ENCODE results near the gene MTR.
"Not testable (repeated sequence)": the region's sequence is repeated elsewhere in the genome, so short reads cannot be mapped to it uniquely, and the experiment has no call there.

MTR gene

DNA sequence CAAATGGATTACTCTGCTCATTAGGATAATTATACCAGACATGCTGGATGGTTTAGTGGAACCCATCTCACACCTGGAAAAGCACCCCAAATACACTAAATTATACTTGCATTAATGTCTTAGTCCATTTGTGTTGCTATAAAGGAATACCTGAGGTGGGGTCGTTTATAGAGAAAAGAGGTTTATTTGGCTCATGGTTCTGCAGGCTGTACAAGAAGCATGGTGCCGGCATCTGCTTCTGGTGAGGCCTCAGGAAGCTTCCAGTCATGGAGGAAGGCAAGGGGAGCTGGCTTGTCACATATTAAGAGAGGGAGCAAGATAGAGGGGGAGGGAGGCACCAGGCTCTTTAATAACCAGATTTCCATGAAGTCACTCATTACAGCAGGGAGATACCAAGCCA lies 113.6 kb downstream of the MTR start:
- no peak for DNase-seq

DNA sequence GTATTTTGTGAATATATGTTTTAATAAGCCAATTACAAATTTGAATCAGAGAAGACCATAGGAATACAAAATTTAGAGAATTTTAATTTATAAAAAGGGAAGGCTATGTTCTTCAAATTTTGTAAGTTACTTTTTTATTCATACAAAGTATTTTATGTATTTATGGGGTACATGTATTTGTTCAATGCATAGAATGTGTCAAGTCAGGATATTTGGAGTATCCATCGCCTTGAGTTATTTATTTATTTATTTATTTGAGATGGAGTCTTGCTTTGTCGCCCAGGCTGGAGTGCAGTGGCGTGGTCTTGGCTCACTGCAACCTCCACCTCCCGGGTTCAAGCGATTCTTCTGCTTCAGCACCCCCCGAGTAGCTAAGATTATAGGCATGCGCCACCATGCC lies 116.0 kb downstream of the MTR start:
- DNase-seq, result not testable (repeated sequence)

DNA sequence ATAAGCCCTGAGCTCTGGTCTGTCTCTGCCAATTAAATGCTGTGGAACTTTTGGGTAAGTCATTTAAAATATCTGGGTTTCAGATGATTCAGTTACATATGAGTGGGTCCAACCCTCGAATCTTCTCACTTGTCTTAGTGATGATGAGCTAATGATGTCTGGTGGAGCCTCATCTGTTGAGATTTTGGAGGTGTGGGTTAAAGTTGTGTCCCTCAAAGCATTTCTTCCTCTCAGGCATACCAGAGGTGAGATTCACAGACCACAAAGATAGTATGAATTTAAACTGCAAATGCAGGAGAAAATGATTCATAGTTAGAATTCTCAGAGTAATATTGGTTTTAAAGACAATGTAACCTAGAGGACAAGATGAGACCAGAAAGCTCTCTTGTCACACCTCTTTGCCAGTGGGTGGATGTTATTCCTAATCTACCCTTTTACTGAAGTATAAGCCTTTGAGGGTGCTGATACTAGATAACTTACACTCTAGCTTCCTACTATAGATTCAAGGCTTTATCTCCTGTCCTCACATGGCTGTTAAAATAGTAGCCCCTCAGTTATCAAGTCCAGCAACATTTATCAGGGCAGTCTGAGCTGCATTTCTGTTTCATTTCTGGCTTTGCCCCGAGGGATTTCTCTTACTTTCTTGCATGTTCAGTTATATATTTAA lies 118.4 kb downstream of the MTR start:
- no peak for DNase-seq

DNA sequence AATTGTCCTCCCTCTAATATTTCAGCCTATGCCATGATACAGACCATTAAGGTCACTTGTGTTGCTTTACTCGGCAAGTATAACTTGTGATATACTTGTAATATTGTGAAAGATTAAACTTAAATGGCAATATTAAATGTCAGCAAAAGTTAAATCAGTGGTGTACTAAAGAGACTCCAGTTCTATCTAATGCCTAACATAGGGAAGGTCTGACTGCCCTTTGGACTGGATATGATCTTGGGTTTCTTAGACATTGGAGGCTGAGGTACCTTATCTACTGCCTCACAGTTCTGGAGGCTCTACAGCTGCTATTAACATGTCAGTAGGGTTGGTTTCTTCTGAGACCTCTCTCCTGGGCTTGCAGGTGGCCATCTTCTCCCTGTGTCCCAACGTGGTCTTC lies 119.3 kb downstream of the MTR start:
- DNase-seq, result no peak

DNA sequence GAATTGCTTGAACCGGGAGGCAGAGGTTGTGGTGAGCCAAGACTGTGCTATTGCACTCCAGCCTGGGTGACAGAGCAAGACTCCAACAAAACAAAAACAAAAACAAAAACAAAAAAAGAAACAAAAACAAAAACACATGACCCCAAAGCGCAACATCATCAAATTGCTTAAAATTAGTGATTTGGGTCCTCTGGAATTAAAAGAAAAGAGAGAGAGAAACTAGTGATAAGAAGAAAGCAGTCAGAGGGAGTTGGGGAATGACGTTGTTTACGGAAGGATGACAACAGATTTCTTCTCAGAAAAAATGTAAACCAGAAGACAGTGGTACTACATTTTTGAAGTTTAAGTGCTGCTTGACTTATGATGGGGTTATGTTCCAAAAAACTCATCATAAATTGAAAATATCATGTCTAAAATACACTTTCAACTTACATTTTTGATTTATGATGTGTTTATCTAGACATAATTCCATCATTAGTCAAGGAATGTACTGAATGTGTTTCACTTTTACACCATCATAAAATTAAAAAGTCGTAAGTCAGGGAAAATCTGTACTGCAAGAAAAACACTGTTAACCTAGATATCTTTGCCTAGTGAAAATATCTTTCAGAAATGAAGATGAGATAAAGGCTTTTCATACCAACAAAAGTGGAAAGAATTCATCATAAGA lies 121.2 kb downstream of the MTR start:
- no peak for DNase-seq

DNA sequence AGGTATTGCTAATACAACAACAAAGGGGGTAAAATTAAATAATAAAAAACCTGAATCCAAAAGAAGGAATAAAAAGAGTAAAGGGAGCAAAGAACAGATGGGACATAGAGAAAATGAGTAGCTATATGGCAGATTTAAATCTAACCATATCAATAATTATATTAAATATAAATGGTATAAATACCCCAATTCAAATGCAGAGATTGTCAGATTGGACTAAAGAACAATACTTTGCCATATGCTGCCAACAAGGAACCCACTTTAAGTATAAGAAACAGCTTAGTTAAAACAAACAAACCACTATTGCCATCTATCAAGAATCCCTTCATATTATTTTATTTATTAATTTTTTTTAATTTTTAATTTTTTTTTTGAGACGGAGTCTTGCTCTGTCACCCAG lies 122.4 kb downstream of the MTR start:
- no peak for DNase-seq

DNA sequence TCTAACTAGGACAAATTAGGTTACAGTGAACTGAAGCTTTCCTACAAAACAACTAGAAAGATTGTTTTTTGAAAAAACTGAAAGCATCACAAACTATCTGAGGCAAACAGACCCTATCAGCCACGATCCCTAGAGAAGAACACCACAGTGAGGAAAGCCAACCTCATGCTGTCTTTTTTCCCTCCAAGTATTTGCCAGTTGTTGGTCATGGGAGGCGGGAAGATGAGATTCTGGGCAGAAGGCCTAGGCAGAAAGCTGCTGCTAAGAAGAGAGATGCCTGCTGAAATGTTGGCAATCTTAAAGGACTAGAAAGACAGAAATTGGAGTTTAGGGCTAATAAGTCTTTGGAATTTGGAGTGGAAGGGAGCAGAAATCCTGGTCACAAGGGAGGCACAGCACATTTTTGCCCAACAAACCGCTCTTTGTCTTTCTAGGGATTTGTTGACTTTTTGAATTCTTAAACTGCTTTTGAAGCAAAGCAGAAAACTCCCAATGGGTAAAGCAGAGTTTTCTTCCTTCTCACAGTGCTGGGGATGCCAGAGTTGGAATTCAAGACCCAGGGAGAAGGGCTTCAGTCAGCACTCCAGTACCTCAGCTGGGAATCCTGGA lies 125.3 kb downstream of the MTR start:
- DNase-seq, result no peak

DNA sequence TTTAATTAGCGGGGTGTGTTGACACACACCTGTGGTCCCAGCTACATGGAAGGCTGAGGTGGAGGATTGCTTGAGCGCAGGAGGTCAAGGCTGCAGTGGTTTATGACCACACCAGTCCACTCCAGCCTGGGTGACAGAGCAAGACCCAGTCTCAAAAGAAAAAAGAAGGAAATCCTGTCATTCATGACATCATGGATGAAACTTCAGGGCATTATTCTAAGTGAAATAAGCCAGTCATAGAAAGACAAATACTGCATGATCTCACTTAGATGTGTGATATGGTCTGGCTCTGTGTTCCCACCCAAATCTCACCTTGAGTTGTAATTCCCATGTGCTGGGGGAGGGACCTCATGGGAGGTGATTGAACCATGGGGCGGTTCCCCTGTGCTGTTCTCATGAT lies 126.5 kb downstream of the MTR start:
- no peak for DNase-seq

DNA sequence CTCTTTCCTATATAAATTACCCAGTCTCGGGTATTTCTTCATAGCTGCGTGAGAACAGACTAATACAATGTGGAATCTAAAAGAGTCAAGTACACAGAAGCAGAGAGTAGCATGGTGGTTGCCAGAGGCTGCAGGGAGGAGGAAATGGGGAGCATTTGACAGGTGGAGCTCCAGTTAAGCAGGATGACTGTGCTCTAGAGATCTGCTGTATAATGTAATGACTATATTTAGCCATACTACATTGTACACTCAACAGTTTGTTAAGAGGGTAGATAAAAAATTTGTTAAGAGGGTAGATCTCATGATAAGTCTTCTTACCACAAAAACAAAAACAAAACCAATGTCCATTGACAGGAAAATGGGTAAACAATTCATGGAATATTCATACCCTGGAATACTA lies 127.1 kb downstream of the MTR start:
- DNase-seq, result no peak

DNA sequence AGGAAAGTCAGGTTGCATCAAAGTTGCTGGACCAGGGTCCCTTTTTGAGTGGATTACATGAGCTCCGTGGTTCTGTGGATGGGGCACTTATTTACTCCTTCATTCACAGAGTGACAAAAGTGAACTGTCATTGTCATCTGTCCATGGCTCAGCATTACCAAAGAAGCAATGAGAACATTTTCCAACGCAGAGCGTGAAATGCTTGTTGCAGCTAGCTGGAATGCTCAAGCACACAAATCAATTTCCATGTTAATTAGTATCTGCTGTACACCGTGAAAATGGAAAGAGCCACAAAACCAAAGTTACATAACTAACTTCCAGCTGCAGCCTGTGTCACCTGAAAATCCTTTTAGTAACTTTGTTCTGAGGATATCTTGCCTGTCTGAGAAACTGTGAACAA lies 130.3 kb downstream of the MTR start:
- no peak for DNase-seq

DNA sequence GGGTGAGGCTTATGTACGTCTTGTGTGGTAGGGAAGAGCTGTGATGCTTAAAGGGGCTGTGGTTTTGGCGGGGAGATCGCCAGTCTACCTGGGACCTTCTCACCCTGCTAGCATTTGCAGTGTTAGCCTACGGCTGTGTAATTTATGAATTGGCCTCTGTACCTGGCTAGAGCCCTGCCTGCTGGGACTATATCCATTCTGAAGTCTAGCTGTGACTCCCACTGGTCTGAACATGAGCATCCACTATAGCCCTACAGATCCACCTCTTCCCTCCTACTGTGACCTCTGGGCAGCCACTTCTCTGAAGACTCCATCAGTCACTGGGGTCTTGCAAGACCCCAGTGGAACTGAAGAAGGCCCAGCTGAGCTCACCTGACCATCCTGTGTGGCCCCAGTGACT lies 135.4 kb downstream of the MTR start:
- no peak for DNase-seq

DNA sequence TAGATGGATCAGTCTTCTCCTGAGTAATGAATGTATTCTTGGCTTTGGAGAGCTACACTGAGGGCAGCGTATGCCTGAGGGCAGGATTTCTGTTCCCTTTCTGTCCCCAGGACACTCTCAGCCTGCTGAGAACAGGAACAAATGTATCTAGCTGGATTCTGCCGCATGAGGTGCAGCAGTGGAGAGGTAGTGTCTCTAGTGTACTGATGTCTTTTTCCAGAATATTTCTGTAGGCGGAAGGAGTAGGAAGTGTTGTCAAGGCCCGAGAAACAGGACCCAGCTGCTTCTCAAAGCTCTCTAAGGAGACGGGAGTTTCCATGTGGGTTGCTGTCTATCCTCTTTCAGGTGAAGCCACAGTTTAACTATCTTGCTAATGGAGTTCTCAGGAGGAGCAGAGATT lies 143.7 kb downstream of the MTR start:
- no peak for DNase-seq

DNA sequence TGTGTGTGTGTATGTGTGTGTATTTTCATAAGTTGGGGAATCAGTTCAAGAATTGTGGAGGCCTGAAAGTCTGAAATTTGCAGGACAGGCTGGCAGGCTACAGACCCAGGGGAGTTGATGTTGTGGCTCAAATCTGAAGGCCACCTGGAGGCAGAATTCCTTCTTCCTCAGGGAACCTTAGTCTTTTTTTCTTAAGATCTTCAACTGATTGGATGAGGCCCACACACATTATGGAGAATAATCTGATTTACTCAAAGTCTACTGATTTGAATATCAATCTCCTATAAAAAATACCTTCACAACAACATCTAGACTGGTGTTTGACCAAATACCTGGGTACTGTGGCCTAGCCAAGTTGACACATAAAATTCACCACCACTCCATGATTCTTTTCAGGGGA lies 147.3 kb downstream of the MTR start:
- DNase-seq, result no peak

DNA sequence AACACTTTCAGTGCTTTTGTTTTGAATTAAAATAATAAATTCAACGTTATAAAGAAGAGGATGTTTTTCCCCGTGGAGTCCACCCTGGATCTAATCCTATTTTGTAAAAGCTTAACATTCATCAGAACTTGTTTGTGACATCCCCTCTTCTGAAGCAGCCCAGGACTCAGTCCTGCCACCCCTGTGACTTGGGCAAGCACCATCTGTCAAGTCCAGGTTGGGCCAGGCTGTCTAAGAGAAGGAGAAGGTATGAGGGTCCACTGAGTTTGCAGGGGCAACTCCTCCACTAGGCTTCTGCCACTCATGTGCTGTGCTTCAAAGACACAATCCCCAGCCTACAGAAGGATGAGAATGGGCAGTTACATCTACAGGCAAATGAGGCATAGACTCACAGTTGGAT lies 149.5 kb downstream of the MTR start:
- no peak for DNase-seq

DNA sequence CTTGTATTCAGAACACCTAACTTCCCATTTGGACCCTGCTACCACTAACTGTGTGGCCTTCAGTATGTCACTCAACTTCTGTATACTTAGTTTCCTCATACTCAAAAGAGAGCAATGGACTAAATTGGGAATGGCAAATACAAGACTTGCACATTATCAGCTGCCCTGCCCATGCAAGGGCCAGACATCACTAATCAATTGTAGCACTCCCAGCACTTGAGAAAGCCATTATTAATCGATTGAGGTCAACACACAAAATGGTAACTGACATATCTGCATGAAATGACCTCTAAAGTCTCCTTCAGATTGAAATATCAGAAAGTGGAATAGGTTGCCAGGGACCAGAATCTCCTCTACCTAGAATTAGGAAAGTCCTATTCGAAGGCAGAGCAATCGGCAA lies 149.9 kb downstream of the MTR start:
- no peak for DNase-seq

DNA sequence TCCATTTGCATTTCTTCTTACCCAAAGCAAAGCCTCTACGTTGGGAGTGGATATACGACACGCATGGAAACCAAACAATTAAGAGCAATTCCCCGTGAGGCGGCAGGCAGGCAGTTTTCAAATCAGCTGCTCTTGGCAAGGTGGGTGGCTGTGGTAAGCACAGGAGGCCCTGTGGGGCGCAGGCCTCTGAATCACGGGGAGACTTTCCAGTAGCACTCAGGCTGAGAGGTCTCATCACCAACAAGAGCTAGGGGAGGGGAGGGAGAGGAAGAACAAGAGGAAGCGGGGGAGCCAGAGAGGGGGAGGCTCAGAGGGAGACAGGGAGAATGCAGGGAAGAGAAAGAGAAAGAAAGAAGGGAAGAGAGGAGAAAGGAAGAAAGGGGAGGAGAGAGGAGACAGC lies 152.7 kb downstream of the MTR start:
- no peak for DNase-seq

DNA sequence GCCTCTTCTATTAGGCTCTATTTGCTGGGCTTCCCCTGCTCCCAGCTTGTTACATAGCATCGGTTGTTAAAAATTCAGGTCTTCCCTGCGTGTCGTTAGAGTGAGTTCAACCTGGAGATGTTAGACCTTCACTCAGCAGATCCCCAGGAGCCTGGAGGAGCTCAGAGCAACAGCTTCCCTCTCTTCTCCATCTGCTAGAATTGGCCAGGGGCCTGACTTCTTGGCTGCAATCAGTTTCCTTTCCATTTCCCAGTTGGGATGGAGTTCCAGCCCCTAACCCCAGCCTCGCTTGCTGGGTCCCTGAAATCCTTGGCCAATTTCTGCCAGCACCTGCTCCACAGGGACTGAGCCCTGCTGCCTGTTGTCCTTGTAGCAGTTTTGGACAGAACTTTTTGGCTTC lies 153.3 kb downstream of the MTR start:
- DNase-seq, result no peak

DNA sequence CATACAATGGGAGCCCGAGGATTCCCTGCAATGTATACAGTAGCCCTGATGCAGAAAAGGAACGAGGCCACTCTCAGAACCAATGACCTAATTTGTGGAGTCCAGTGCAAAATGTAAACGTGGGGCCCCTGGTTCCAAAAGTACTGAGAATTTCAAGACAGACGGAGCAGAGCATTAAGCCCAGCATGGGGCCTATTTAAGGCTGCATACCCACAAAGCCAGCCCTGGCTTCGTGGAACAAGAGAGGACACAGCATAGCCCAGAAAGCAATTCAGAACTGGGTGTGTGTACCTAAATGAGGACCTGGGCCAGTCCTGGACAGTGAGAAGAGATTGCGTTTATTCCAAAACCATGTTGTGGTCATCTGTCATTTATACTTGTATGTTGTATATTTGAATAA lies 153.9 kb downstream of the MTR start:
- DNase-seq, result no peak

DNA sequence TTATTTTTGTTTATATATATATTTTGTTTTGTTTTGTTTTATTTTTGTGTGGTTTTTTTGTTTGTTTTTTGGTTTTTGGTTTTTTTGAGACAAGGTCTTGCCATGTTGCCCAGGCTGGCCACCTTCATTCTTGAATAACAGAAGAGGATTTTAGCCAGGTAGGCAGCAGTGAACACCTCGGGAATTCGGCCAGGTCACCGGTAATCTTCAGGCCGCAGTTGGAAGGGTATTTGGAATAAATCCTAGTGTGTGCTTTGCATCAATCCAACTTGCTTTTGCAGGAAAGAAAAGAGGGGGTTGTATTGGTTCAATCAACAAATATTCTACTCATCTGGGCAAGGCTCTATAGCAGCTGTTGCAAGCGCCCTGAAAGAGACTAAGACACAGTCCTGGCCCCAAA lies 155.3 kb downstream of the MTR start:
- DNase-seq, result no peak

DNA sequence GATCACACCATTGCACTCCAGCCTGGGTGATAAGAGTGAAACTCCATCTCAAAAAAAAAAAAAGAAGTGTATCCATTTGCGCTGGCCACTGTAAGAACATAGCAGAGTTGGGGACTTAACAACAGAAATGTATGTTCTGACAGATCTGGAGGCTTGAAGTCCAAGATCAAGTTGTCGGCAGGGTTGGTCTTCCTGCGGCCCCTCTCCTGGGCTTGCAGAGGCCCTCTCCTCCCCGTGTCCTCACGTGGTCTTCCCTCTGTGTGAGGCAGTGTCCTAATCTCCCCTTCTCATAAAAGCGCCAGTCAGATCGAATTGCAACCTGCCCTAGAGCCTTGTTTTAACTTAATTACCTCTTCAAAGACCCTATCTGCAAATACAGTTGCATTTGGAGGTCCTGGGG lies 156.6 kb downstream of the MTR start:
- DNase-seq, result no peak

DNA sequence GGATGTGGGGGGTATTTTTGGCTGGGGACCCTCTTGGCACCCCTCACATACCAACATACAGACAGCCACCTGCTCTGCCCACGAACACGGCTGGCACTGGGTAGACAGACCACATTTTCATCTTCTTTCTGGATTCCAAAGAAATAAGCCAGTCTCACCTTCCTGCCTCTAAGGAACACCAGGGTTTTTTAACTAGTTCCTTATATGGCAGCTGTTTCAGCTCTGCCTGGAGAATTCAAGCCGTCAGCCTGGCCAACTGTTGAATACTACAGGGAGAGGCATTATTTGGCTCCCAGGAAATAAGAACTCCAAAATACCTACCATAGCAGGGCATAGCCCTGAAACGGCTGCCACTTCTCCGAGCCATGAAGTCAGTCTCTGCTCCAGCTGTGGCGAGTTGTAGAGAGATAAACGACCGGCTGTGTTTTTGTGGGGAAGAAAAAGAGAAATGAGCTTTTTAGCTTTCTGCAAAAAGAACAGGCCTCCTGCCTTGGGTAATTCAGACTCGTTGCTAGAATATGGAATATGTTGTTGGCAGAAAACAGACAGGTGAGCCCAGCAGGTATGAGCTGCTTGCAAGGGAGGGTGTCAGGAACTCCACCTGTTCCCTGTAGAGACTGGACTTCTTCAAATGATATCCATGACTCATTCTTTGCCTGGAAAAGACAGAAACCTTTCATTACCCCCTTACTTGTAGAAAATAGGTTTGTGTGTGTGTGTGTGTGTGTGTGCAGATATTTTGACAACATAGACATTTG lies 157.3 kb downstream of the MTR start:
- no peak for DNase-seq

DNA sequence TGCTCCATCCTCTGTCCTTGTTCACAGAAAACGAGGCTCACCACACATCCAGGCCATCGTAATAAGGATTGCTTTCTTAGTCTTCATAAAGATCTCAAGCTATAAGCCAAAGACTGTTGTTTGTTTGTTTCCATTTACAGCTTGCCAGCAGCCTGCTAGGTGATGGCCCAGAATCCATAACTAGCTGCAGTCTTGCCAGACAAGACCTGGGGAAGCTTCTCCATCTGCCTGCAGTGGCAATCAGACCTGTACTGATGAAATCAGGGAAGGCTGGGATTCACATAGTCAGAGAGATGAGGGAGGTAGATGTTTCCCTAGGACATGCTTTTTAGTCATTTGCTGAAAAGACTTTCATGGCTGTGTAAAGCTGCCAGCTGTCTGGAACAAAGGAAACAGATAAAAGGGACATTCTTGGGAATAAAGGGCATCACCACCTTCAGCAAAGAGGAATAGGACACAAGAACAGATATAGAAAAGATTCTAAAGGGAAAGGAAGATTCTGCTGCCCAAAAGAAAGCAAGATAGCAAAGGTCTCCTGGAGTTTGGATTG lies 158.1 kb downstream of the MTR start:
- no peak for DNase-seq
